HG03025 (cell line): ENCODE data around the gene MCF2.

Experiments
- ATAC-seq: cut with Tn5 transposase; IDR thresholded peaks from one replicate; pipeline ENCODE4 v1.9.1; 2021; ENCODE audit warnings: mild to moderate bottlenecking, moderate library complexity; ENCODE audit not compliant: unreplicated experiment, low FRiP score

Gene MCF2

DNA sequence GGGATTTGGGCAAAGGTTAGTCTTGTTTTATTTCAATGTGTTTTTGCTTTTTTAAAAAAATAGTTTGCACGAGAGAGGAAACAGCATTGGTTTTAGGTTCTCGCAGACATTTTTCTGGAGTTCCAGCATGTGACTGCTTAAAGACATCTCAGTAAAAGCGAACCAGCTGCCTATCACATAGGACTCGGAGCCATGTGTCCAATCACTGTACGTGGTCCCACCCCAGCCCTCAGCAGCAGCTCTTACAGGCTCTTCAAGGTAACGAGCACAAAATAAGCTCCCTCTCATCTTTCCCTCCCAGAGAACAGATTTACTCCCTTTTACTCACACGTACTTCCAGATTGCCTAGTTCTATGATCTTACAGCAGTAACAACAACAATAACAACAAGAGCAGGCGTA lies 68.7 kb downstream of the MCF2 start:
- ATAC-seq = no peak

DNA sequence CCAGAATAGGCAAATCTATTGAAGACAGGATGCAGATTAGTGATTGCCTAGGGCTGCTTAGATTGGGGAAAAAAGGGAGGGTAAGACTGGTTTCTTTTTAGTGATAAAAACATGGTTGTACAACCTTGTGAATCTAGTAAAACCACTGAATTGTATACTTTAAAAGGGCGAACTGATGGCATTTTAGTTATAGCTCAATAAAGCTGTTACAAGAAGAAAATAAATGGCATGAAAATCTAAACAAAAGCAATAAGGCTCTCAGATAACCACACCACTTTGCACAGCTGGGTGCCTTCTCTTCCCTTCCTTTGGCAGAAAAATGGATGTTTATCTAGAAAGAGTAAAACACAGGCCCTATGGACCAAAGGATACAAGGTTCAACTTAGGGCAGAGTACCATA lies 107.9 kb downstream of the MCF2 start:
- no peak for ATAC-seq

DNA sequence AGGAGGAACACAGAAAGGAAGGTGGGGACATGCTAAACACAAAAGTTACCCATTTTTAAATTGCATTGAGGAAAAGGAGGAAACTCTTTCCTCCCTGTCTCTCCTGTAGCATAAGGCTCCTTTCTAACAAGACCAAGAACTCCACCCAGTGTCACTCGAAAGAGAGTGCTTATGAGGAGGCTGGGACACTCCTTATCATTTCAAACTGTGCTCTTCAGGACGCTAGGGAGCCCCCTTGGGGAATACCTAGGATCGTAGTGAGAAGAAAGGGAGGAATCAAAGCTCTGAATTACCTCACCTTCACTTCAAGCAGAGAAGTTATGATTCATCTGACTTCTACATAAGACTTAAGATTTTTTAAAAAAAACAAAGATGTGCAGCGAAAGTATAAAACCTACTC lies 111.9 kb downstream of the MCF2 start:
- ATAC-seq = no peak

DNA sequence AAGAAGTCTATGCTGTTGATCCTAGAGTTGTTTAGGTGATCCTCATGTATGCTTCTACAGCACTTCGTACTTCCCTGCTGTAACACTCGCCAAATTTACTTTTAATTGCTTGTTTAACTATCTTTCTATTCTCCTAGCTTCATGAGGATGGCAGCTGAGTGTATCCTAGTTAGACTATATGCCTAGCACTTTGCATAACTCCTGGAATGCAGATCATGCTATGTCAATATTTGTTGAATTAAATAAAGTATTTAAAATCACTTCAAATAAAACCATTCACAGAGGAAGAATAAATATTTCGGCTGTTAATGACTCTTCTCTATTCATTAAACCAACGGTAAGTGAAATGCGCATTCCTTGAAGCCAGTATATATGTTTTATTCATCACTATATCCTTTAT lies 122.4 kb downstream of the MCF2 start:
- no peak for ATAC-seq

DNA sequence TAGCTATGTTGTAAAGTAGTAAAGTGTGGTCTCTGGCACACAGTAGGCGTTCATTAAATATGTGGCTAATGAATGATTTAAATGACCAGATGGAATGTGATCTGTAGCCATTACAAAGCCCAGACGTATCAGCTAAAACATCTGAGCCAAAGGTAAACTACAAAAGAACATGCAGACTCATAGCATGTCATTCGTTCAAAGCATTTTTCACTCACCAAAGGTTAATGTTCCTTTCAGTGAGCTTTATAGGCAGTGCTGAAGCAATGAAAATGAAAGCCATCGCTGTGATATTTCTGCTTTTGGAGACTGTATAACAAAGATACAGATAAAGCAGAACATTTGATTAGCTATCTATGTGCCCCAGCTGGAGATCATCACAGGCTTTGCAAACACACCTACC lies 126.9 kb downstream of the MCF2 start:
- ATAC-seq = no peak

DNA sequence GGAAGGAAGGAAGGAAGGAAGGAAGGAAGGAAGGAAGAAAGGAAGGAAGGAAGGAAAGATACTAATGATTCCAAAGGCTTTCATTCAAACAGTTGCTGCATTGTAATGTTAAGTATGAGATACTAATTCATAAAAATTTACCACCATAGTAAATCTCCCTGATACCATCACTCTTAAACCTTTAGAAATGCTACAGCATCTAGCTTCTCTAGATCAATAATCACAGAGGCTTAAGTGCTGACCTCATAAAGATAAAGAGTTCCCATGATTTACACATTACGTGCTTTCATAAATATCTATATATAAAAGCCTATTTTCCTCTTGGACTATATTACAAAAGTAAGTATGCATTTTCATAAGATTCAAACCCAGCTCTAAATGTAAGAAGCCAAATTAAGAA lies 141.0 kb downstream of the MCF2 start:
- ATAC-seq = no peak

DNA sequence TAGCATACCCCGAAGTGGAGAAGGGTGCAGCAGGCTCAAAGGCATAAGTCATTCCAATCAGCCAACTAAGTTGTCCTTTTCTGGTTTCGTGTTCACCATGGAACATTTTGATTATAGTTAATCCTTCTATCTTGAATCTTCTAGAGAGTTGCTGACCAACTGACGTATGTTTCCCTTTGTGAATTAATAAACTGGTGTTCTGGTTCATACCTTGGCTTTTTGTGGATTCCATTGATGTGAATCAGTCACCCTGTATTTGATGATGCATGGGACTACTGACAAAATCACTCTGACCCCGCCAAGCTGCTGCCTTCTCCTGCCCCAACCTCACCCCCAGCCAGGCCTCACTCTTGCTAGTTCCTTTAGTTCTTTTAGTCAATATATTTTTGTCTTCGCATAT lies 144.7 kb downstream of the MCF2 start:
- no peak for ATAC-seq

DNA sequence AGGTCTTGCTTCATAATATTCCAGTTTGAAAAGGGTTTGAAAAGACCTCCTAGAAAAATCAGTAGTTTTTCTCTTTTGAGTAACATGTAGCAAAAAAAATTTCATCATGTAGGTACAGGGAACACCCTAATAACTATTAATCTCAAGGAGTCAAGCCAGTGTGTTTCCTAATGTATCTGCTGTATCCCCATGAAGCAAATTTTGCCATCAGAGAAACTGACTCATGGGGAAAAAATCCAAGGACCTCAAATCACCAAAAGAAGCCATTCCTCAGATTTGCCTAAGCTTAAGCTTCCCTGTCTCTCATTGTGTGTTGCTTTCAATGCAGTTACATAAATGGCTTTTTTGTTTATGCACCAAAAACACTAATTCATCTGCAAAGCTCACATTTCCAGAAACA lies 147.7 kb downstream of the MCF2 start:
- no peak for ATAC-seq

DNA sequence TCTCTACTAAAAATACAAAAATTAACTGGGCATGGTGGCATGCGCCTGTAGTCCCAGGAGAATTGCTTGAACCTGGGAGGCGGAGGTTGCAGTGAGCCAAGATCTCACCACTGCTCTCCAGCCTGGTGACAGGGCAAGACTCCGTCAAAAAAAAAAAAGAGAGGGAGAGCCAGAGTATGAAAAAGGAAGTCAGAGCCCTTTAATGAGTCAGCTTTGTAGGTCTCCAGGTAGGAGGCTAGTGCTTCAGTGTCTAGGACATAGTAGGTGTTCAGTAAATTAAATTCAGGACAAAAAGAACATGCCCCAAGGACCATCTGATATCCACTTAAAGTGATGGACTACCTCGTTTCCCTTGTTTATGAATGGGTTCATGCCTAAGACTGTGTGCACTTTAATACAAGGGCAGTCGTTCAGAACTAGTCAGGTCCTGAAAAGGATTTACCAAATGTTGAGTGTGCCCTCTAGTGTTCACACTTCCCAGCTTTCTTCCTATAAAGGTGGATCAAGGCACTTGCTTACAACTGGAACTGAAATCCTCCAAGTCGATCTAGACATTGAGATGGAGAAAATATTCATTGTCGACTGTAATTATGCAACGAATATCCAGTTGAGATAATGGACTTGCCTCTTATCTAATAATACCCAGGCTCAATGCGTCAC lies 148.5 kb downstream of the MCF2 start:
- peak; percentile 51 for ATAC-seq

DNA sequence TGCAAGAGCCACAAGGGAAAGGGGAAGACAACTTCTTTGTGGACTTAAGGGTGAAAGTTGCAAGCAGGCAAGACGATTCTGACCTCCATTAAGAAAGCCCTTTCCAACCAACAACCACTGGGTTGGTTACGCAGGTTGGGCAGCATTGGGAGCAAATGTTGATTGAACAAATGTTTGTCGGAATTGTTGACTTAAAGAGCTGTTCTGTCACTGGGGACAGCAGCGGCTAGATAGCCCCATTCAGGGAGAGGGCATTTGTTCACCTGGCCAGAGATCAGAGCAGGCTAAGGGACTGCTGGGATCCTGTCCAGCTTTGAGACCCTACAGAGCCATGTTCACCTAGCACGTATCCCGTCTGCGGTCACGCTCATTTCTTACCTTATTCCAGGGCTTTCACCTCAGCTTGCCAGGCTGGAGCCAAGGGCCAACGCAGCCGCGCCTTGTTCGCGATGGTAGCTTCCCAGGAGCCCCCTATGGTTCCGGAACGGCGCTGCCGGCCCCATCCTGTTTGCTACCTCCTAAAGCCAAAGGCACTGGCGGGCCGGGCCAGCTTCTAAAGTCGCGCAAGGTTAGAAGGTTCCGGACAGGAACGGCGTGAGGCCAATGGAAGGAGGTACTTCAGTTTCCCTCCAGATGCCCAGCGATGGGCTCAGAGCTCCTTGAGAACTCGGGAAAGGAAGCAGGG lies 152.8 kb downstream of the MCF2 start:
- ATAC-seq = peak; percentile 33

DNA sequence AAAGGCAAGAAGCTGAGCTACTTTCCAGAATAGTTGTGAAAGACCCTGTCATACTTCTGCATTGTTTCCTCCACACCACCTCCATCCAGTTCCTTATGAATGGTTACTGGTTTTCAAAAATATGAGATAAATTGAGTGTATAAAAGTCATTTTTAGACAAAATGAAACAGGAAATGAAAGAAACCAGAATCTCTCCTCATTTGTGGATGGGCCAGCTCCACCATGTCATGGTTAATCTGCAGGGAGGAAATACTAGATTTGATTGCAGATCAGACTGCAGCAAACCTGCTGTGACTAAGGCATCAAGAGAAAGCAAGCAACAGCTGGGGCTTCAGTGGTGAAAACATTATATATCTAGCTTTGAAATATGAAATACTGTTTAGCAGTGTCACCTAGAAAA lies 153.6 kb downstream of the MCF2 start:
- peak; percentile 12 for ATAC-seq

DNA sequence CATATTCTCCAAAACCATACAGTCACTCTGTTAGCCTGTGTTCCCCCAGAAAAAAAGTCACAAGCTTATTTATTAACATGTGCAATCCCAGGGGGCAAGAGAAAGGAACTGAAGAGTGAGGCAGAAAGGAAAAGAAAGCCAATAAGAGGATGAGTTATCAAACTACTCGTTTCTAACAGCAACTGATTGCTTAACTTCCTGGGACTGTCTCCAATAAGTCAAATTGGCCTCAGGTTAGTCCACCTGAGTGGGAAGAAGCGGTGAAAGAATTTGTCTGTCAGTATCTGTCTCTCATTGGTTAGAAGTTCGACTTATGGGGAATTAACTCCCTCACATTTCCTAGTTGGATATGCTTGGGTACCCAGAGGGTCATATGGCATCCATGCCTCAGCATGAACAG lies 163.4 kb downstream of the MCF2 start:
- ATAC-seq = no peak

DNA sequence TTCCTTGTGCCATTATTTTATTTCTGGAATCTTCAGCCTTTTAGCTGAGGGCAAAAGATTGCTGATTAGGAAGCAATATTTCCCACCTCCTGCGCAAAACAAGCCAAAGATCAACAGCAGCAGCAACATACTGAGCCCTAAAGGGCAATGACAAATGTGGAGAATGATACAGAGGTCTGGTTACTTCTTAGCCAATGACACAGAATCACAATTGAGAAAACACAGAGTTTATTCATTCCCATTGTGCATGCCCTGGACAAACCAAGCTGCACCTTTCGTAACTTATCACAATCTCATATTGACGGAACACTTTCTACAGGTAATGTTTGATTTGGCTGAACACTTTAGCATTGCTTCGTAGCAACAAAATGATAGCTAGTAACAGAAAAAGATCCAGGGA lies 164.0 kb downstream of the MCF2 start:
- no peak for ATAC-seq

DNA sequence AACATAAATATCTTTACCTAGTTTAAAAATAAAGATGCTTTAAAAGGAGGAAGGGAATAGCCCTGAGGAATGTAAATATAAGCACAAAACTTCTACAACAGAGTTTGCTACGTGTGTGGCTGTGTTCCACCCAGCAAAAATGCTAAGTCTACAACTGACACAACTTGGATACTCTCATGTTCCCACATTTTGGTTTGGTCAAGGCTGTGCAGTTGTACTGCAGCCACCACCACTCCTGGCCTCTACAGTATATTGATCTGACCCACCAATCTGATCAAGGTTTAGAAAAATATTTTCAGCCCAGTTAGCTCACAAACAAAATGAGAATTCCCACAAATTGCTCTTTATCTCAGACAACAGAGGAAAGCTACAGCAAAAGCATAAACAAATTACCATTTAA lies 165.3 kb downstream of the MCF2 start:
- ATAC-seq = no peak

DNA sequence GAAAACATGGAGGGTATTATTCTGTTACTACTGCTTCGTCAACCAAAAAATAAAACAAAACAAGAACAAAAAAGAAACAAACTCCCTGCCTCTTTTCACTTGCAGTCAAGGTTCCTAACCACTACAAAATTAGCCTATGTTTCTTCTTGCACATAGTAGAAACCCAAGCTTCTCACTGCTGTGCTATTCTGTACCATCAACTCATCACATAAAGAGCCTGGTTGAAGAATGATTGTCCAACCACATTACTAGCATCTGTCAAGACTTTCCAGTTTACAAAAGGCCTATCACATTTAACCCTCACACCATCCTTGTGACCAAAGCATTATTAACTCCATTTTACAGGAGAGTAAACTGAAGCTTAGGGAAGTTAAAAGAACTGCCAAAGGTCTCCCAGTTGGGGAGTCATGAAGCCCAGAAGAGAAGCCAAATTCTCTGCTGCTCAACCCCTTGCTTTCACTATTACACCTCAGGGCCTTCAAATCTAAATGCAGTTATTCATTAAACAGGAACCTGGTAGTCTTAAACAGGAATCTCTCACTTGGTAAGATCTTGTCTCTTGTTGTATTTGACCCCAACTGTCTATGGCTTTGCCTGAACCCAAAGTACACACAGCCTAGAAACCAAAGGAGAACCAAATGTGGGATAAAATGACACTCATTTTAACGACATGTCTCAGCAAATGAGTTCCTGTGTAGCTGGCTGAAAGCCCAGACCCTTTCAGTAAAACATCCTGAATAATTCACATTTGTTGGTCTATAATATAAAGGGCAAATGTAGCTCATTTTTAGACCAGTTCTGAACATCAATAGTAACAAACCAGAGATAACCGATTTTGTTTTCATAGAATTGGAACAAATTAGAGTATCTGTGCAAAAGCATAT lies 168.8 kb downstream of the MCF2 start:
- ATAC-seq = peak; percentile 51

DNA sequence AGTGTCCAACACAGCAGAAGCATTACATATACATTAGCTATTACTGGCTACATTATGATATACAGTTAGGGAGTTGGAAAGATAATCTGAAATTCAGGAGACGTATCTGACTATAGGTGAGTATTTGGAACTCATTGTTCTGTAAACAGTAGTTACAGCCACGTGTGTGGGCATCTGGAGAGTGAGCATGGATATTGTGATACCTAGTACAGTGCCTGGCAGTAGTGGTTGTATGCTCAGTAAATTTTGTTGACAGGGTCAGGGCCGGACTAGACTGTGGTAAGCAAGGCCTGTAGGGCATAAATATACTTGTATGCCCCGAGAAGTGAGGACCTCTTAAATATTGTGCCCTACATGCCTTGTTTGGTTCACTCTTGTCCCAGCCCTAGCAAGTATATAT lies 174.5 kb downstream of the MCF2 start:
- no peak for ATAC-seq

DNA sequence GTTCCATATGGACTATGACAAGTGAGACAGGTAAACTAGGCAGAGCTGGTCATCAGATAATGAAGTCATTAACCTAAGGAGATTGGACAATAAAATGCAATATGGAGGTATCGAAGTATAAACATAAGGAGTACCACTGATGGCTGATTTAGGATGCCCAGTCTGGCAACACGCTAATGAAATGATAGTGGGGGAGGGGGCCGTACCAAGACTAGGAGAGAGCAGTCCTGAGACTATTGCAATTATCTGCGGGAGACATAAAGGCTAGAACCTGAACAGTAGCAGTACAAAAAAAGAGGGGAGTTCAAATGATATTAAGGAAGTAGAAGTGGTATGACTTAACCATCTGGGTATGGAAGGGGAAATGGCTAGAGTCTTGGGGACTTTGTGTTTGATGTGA lies 175.1 kb downstream of the MCF2 start:
- ATAC-seq = no peak
